Keratinocyte (primary cell): ENCODE data around the gene AFG3L2.

Experiments
- EZH2 ChIP-seq: IDR thresholded peaks from one replicate; pipeline ENCODE4 v1.6.1; 2012; ENCODE audit warnings: inconsistent platforms, mild to moderate bottlenecking, low read length, moderate library complexity
- TF ChIP-seq, protein P1 (sequence below), 3 experiments: IDR thresholded peaks in 1 of 3; conservative IDR thresholded peaks in 1 of 3; optimal IDR thresholded peaks in 1 of 3; 2 replicates in 2 of 3; 3 replicates in 1 of 3; pipeline versions ENCODE3 to v1.5.1; 2011; ENCODE audit warnings: low read length in 3 of 3, mild to moderate bottlenecking in 3 of 3, moderate library complexity in 2 of 3, control low read depth in 1 of 3, inconsistent platforms in 1 of 3; ENCODE audit not compliant: insufficient read depth in 2 of 3; ENCODE audit errors: extremely low read depth in 1 of 3

DNA sequence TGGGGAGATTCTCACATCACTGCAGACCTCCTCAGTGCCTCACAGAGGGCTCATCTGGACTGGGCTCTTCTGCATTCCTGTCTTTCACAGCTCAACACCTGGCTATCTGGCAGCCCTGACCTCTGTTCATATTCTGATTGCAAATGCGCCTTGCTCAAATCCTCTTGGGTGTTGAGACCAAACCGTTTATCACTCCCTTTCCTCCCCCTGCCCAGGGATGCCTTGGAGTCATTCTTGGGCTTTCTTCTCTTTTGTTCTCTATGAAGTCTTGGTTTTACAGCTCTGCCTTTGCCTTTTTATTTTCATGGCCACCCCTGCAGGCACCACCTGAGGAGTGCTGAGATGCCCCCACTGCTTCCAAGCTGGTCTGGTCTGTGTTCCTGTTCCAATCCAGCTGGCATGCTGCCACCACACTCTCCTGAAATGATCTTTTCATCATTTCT, 42.6 kb downstream of the AFG3L2 start:
- TF ChIP-seq, protein P1, sequence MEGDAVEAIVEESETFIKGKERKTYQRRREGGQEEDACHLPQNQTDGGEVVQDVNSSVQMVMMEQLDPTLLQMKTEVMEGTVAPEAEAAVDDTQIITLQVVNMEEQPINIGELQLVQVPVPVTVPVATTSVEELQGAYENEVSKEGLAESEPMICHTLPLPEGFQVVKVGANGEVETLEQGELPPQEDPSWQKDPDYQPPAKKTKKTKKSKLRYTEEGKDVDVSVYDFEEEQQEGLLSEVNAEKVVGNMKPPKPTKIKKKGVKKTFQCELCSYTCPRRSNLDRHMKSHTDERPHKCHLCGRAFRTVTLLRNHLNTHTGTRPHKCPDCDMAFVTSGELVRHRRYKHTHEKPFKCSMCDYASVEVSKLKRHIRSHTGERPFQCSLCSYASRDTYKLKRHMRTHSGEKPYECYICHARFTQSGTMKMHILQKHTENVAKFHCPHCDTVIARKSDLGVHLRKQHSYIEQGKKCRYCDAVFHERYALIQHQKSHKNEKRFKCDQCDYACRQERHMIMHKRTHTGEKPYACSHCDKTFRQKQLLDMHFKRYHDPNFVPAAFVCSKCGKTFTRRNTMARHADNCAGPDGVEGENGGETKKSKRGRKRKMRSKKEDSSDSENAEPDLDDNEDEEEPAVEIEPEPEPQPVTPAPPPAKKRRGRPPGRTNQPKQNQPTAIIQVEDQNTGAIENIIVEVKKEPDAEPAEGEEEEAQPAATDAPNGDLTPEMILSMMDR (optimal IDR thresholded peaks at IDR 0.05 in 1 of 3, IDR thresholded peaks at IDR 0.05 in 1 of 3, conservative IDR thresholded peaks at IDR 0.05 in 1 of 3; ENCODE audit: extremely low read depth in 1 of 3, insufficient read depth in 2 of 3, low read length in 3 of 3) = no peak
- TF ChIP-seq EZH2 = no peak
